NCI-H510A treated with DMSO at 0.1 percent for 48 hours (cell line): ENCODE results near the gene TMEM185A.
"Not testable (repeated sequence)": the region's sequence is repeated elsewhere in the genome, so short reads cannot be mapped to it uniquely, and the experiment has no call there.

ENCODE experiments used
- DNase-seq: peaks from one replicate; lab custom pipeline; 2025; lab: John Stamatoyannopoulos, UW

Gene TMEM185A

GRCh38 chrX:149619662-149620061, 11.9 kb downstream of the TMEM185A start:
- DNase-seq = not testable (repeated sequence)

GRCh38 chrX:149618871-149619270, 12.7 kb downstream of the TMEM185A start:
- DNase-seq = no peak

GRCh38 chrX:149611623-149612175, 19.9 kb downstream of the TMEM185A start:
- DNase-seq = no peak

- no peak for DNase-seq
Observed at GRCh38 chrX:149610511-149610910, 21.1 kb downstream of the TMEM185A start.

GRCh38 chrX:149607699-149608098, 23.9 kb downstream of the TMEM185A start:
- no peak for DNase-seq

GRCh38 chrX:149605248-149605885, 26.2 kb downstream of the TMEM185A start:
- not testable (repeated sequence) for DNase-seq

- DNase-seq = not testable (repeated sequence)
Observed at GRCh38 chrX:149598603-149599002, 33.0 kb downstream of the TMEM185A start.

- not testable (repeated sequence) for DNase-seq
Observed at GRCh38 chrX:149595943-149596342, 35.6 kb downstream of the TMEM185A start.

- DNase-seq = not testable (repeated sequence)
Observed at GRCh38 chrX:149595214-149595613, 36.4 kb downstream of the TMEM185A start, which contains the start of gene HSFX2. Gene HSFX2, minus strand, starts transcription at chrX:149595314. Its CDS starts 614 bp downstream, at chrX:149594700.

GRCh38 chrX:149590993-149591392, 40.6 kb downstream of the TMEM185A start:
- DNase-seq = not testable (repeated sequence)

- DNase-seq = not testable (repeated sequence)
Observed at GRCh38 chrX:149587359-149587758, 44.2 kb downstream of the TMEM185A start, which contains the start of gene MAGEA9B. Gene MAGEA9B, minus strand, starts transcription at chrX:149587459. Its CDS starts 4,280 bp downstream, at chrX:149583179.

- not testable (repeated sequence) for DNase-seq
Observed at GRCh38 chrX:149585631-149586030, 46.0 kb downstream of the TMEM185A start.

GRCh38 chrX:149573456-149573855, 58.1 kb downstream of the TMEM185A start:
- DNase-seq = not testable (repeated sequence)

- DNase-seq = no peak
Observed at GRCh38 chrX:149572743-149573142, 58.8 kb downstream of the TMEM185A start.

GRCh38 chrX:149571770-149572169, 59.8 kb downstream of the TMEM185A start:
- DNase-seq = no peak

GRCh38 chrX:149570668-149571067, 60.9 kb downstream of the TMEM185A start:
- no peak for DNase-seq

- DNase-seq = no peak
Observed at GRCh38 chrX:149569770-149570169, 61.8 kb downstream of the TMEM185A start.

- DNase-seq = peak; percentile 27
Observed at GRCh38 chrX:149568701-149569296, 62.8 kb downstream of the TMEM185A start.

GRCh38 chrX:149567621-149568417, 63.8 kb downstream of the TMEM185A start:
- DNase-seq = no peak

- DNase-seq = no peak
Observed at GRCh38 chrX:149563359-149563758, 68.2 kb downstream of the TMEM185A start.

- DNase-seq = not testable (repeated sequence)
Observed at GRCh38 chrX:149555251-149555650, 76.3 kb downstream of the TMEM185A start.

GRCh38 chrX:149551939-149552248, 79.7 kb downstream of the TMEM185A start:
- not testable (repeated sequence) for DNase-seq
